ENCODE data around the gene TCF7L2.

TCF7L2 gene

DNA sequence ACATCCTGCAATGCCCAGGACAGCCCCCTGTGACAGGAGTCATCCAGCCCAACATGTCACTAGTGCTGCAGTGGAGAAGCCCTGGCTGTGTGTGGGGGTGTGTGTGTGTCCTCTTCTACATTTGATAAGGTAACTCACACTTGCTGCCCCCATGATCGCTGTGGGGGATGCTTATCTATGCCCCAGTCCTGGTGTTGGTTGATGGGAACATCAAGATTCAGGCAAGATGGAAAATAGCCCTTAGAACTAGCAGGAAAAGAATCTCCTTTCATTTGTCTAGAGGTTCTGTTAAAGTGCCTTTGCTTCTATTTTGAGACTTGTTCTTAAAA is 52.4 kb downstream of the TCF7L2 start:
- H3K4me3 Mint-ChIP-seq, result no peak overlapping the region
- no peak for TF ChIP-seq CTCF (IDR thresholded peaks at IDR 0.05; ENCODE audit: unreplicated experiment in 3 of 3)
- peaks cover 75% of the 10 kb centered on the region for H3K4me1 Mint-ChIP-seq
- H3K9me3 Mint-ChIP-seq, result no peaks in the 10 kb centered on the region
- peaks cover 11% of the 10 kb centered on the region for H3K36me3 Mint-ChIP-seq (ENCODE audit: low read depth)
- no peak overlapping the region for H3K27ac Mint-ChIP-seq
- H3K27me3 Mint-ChIP-seq (ENCODE audit: low read depth), result no peaks in the 10 kb centered on the region

- TF ChIP-seq CTCF (IDR thresholded peaks at IDR 0.05; ENCODE audit: unreplicated experiment in 3 of 3), result no peak
These were observed 53.0 kb downstream of the TCF7L2 start for GRCh38 chr10:113003052-113003451.

GRCh38 chr10:113004069-113004618 is 54.1 kb downstream of the TCF7L2 start:
- H3K9me3 Mint-ChIP-seq, result no peaks in the 10 kb centered on the region
- H3K4me3 Mint-ChIP-seq, result no peak overlapping the region
- no peaks in the 10 kb centered on the region for H3K27me3 Mint-ChIP-seq (ENCODE audit: low read depth)
- peaks cover 24% of the 10 kb centered on the region for H3K36me3 Mint-ChIP-seq (ENCODE audit: low read depth)
- H3K27ac Mint-ChIP-seq, result peak overlapping the region in 2 of 3 experiments; percentile 4 to 25
- H3K4me1 Mint-ChIP-seq, result peaks cover 72% of the 10 kb centered on the region
- TF ChIP-seq CTCF (IDR thresholded peaks at IDR 0.05; ENCODE audit: unreplicated experiment in 3 of 3), result no peak

More at GRCh38 chr10:113003052-113003451, 53.0 kb downstream of the TCF7L2 start:
- no peak overlapping the region for H3K4me3 Mint-ChIP-seq
- peaks cover 75% of the 10 kb centered on the region for H3K4me1 Mint-ChIP-seq
- H3K9me3 Mint-ChIP-seq, result no peaks in the 10 kb centered on the region
- H3K27ac Mint-ChIP-seq, result peak overlapping the region in 1 of 3 experiments; percentile 70
- no peaks in the 10 kb centered on the region for H3K27me3 Mint-ChIP-seq (ENCODE audit: low read depth)
- H3K36me3 Mint-ChIP-seq (ENCODE audit: low read depth), result peaks cover 16% of the 10 kb centered on the region

DNA sequence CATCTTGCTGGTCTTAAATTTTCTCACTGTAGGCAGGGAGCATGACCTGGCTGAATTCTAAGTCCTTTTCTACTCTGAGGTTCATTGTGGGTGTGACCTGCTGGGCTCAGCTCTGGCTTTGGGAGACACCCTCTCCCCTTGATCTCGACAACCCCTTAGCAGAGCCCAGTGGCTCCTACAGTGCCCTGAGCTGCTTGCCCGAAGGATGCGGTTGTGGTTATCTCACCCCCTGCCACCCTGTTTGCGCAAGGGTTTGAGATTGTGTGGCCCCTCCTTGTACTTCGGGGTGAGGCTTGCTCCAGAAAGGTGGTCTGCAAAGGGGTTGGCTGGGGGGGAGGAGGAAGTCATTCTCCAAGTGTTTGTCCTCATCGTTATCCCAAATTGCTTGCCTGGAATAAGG is 55.3 kb downstream of the TCF7L2 start:
- Mint-ChIP-seq H3K9me3 (no peaks in the 10 kb centered on the region), H3K27me3 (ENCODE audit: low read depth) (no peaks in the 10 kb centered on the region), H3K27ac (no peak overlapping the region), H3K36me3 (ENCODE audit: low read depth) (peaks cover 36% of the 10 kb centered on the region), H3K4me3 (no peak overlapping the region), H3K4me1 (peaks cover 60% of the 10 kb centered on the region)
- no peak for TF ChIP-seq CTCF (IDR thresholded peaks at IDR 0.05; ENCODE audit: unreplicated experiment in 3 of 3)

DNA sequence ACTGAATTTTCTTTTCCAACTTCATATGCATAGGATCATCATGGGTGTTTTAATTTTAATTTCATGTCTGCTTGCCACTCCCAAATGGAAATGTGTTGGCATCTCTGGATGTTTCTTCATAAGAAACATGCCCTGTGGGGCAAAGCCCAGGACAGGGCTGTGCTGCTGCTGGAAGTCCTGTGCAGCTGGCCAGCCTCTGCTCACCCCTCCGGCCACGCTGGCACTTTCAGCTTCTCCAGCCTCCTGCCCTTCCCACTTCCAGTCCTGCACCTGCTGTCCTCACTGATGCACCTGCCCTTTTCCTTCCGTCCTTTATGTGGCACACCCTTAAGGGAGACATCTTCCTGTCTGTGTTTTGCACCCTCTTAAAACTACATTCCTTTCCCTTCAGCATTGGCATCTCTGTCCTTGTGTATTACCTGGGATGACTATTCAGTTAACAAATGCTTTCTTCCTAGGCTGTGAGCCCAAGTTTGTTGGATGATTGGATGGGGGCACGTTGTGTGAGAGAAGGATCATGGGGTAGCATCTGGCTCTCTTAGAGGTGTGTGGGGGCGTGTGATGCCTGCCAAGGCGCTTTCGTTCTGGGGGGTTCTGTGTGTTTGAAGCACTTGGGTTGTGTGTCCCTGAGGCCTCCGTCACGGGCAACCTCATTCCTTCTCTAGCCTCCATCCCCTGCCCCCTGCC is 56.8 kb downstream of the TCF7L2 start:
- no peak for TF ChIP-seq CTCF (IDR thresholded peaks at IDR 0.05; ENCODE audit: unreplicated experiment in 3 of 3)
- H3K4me1 Mint-ChIP-seq, result peaks cover 47% of the 10 kb centered on the region
- H3K9me3 Mint-ChIP-seq, result no peaks in the 10 kb centered on the region
- H3K27me3 Mint-ChIP-seq (ENCODE audit: low read depth), result no peaks in the 10 kb centered on the region
- H3K27ac Mint-ChIP-seq, result peak overlapping the region in 2 of 3 experiments; percentile 13 to 74
- no peak overlapping the region for H3K4me3 Mint-ChIP-seq
- H3K36me3 Mint-ChIP-seq (ENCODE audit: low read depth), result peaks cover 44% of the 10 kb centered on the region

DNA sequence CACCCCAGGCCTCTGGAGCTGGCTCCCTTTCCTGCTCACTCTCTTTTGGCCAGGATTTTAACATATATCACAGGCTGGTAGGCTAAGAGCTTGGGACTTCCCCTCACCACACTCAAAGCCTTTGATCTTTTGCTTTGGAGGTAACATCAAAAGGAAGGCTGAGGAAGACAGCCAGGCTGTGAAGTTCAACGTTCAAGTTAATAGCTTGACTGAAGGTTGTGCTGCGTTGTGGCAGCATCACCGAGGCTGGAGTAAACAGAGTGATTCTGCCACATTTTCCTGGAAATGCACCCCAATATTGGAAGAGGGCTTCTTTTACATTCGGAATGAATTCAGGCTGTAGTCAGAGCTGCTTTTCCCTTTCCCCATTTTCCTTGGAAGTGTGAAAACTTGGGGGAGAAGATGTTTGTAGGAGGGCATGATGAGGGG is 57.3 kb downstream of the TCF7L2 start:
- peak overlapping the region in 1 of 3 experiments; percentile 13 for H3K27ac Mint-ChIP-seq
- peaks cover 44% of the 10 kb centered on the region for H3K36me3 Mint-ChIP-seq (ENCODE audit: low read depth)
- H3K4me1 Mint-ChIP-seq, result peaks cover 49% of the 10 kb centered on the region
- no peaks in the 10 kb centered on the region for H3K27me3 Mint-ChIP-seq (ENCODE audit: low read depth)
- H3K9me3 Mint-ChIP-seq, result no peaks in the 10 kb centered on the region
- H3K4me3 Mint-ChIP-seq, result no peak overlapping the region
- TF ChIP-seq CTCF (IDR thresholded peaks at IDR 0.05; ENCODE audit: unreplicated experiment in 3 of 3), result no peak

Data from nephron (organoid).